ENCODE data around the gene DNAJB13.

DNA sequence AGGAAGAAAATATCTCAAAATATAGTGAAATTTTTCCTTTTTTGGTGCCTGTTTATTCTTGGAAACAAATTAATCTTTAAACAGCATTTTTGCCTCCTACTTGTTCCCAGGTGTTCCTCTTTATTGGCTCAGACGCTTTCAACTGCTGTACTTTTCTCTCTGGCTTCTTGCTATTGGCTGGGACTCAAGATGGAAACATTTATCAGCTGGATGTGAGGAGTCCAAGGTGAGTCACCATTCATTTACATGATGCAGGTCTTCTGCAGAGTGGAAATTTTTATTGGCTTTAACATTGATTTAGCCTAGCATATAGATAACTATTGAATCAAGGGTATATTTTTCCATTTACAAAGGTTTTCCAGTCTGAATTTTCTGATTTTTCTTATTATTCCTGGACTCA lies 34.4 kb upstream of the DNAJB13 start:
- TF ChIP-seq SMC3 (conservative IDR thresholded peaks at IDR 0.05; ENCODE audit: poor library complexity) (no peak), TAF1 (IDR thresholded peaks at IDR 0.05; ENCODE audit: low read depth) (no peak), EZH2 (IDR thresholded peaks at IDR 0.05; ENCODE audit: borderline replicate concordance, insufficient read depth, low read length, poor library complexity, severe bottlenecking) (no peak), POLR2AphosphoS5 (IDR thresholded peaks at IDR 0.05) (no peak), EP300 (conservative IDR thresholded peaks at IDR 0.05; ENCODE audit: poor library complexity, severe bottlenecking) (no peak)
- TF ChIP-seq, protein P1, sequence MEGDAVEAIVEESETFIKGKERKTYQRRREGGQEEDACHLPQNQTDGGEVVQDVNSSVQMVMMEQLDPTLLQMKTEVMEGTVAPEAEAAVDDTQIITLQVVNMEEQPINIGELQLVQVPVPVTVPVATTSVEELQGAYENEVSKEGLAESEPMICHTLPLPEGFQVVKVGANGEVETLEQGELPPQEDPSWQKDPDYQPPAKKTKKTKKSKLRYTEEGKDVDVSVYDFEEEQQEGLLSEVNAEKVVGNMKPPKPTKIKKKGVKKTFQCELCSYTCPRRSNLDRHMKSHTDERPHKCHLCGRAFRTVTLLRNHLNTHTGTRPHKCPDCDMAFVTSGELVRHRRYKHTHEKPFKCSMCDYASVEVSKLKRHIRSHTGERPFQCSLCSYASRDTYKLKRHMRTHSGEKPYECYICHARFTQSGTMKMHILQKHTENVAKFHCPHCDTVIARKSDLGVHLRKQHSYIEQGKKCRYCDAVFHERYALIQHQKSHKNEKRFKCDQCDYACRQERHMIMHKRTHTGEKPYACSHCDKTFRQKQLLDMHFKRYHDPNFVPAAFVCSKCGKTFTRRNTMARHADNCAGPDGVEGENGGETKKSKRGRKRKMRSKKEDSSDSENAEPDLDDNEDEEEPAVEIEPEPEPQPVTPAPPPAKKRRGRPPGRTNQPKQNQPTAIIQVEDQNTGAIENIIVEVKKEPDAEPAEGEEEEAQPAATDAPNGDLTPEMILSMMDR (IDR thresholded peaks at IDR 0.05; ENCODE audit: poor library complexity, severe bottlenecking), result no peak
- TF ChIP-seq, protein P2, sequence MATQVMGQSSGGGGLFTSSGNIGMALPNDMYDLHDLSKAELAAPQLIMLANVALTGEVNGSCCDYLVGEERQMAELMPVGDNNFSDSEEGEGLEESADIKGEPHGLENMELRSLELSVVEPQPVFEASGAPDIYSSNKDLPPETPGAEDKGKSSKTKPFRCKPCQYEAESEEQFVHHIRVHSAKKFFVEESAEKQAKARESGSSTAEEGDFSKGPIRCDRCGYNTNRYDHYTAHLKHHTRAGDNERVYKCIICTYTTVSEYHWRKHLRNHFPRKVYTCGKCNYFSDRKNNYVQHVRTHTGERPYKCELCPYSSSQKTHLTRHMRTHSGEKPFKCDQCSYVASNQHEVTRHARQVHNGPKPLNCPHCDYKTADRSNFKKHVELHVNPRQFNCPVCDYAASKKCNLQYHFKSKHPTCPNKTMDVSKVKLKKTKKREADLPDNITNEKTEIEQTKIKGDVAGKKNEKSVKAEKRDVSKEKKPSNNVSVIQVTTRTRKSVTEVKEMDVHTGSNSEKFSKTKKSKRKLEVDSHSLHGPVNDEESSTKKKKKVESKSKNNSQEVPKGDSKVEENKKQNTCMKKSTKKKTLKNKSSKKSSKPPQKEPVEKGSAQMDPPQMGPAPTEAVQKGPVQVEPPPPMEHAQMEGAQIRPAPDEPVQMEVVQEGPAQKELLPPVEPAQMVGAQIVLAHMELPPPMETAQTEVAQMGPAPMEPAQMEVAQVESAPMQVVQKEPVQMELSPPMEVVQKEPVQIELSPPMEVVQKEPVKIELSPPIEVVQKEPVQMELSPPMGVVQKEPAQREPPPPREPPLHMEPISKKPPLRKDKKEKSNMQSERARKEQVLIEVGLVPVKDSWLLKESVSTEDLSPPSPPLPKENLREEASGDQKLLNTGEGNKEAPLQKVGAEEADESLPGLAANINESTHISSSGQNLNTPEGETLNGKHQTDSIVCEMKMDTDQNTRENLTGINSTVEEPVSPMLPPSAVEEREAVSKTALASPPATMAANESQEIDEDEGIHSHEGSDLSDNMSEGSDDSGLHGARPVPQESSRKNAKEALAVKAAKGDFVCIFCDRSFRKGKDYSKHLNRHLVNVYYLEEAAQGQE (IDR thresholded peaks at IDR 0.05; ENCODE audit: borderline replicate concordance), result no peak
